Upper lobe of right lung (tissue), 1 donor: ENCODE data around the gene ISLR2. TPM values are rescaled to one million over a fixed set of nuclear protein-coding genes. Genes with fewer than 3 reads are reported as not detected.
A peak's percentile ranks its signal among the peaks of the same experiment; 100 is the strongest.

ENCODE experiments used
- ATAC-seq: fragments of 200-7000 bp; cut with Tn5 transposase; one replicate; pipeline ENCODE4 v1.9.1; 2020; ENCODE audit warnings: mild to moderate bottlenecking, moderate library complexity
- DNase-seq: peaks from one replicate; pipeline ENCODE4 v3.0.0-alpha.2; 2020
- H3K27ac ChIP-seq: fragments of 200-600 bp; one replicate; pipeline ENCODE4 v1.8.0; 2022
- H3K27me3 ChIP-seq: fragments of 200-600 bp; one replicate; pipeline ENCODE4 v1.8.0; 2022; ENCODE audit warnings: mild to moderate bottlenecking
- H3K36me3 ChIP-seq: fragments of 200-600 bp; one replicate; pipeline ENCODE4 v1.8.0; 2022
- H3K4me1 ChIP-seq: fragments of 200-600 bp; one replicate; pipeline ENCODE4 v1.8.0; 2022
- H3K4me3 ChIP-seq: fragments of 200-600 bp; one replicate; pipeline ENCODE4 v1.8.0; 2022; ENCODE audit warnings: mild to moderate bottlenecking
- H3K9me3 ChIP-seq: fragments of 200-600 bp; one replicate; pipeline ENCODE4 v1.8.0; 2022
- intact Hi-C: fragments of 100-400 bp; cut with DNase I; formaldehyde crosslinking; loops from one replicate; pipeline ENCODE4 v1.11.0; 2022
- total RNA-seq: library from RNA; stranded (reverse); fragmentation: NEBNext Ultra II Directional; extraction: Animal tissue kit (Norgen Biotek cat#: 25700); gene quantifications from one replicate; pipeline ENCODE4 v1.2.1, GENCODE V29; 2021
- TF ChIP-seq, protein P1 (sequence below): fragments of 200-600 bp; IDR thresholded peaks from one replicate; pipeline ENCODE4 v1.8.0; 2022; ENCODE audit warnings: antibody characterized with exemption
- donor health status: DM: no; HTN: yes; CAD: no; lungs with severe emphysema.

The ISLR2 gene
- total RNA-seq, 1 donor from 2014 or later, result 4.0 TPM

DNA sequence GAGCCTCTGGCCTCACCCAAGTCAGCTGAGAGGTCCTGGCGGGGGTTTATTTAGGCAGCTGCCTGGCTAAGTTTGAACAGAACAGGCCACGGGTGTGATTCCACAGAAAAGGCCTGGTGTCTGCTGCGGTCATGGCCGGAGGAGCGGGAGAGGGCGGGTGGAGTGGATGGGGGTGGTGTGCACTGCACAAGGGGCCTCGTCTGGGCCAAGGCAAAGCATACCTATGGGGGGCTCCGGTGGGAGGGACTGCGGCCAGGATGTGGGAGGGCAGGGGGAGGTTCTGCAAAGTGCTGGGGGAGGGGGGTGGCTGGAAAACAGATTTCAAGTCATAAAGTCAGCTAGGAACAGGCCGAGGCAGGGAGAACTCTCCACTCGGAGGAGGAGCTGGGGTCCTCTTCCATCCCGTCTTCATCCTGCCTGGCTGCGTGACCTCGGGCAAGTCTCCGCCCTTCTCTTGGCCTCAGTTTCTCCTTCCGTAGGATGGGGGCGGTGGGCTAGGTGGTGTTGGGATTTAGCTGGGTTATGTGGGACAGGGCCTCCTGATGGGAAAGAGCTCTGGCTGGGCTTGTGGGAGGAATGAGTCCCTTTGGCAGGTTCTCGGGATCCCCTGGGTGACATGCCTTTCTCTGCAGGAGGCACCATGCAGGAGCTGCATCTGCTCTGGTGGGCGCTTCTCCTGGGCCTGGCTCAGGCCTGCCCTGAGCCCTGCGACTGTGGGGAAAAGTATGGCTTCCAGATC, 44.0 kb downstream of the ISLR2 start:
- intact Hi-C loops, result no loop called here
- peak overlapping the region; percentile 45 for H3K4me3 ChIP-seq
- no peak for DNase-seq
- H3K27ac ChIP-seq, result peak overlapping the region; percentile 72
- no peaks in the 10 kb centered on the region for H3K27me3 ChIP-seq
- H3K9me3 ChIP-seq, result no peaks in the 10 kb centered on the region
- no peaks in the 10 kb centered on the region for H3K36me3 ChIP-seq
- H3K4me1 ChIP-seq, result peaks cover 19% of the 10 kb centered on the region
- TF ChIP-seq, protein P1, sequence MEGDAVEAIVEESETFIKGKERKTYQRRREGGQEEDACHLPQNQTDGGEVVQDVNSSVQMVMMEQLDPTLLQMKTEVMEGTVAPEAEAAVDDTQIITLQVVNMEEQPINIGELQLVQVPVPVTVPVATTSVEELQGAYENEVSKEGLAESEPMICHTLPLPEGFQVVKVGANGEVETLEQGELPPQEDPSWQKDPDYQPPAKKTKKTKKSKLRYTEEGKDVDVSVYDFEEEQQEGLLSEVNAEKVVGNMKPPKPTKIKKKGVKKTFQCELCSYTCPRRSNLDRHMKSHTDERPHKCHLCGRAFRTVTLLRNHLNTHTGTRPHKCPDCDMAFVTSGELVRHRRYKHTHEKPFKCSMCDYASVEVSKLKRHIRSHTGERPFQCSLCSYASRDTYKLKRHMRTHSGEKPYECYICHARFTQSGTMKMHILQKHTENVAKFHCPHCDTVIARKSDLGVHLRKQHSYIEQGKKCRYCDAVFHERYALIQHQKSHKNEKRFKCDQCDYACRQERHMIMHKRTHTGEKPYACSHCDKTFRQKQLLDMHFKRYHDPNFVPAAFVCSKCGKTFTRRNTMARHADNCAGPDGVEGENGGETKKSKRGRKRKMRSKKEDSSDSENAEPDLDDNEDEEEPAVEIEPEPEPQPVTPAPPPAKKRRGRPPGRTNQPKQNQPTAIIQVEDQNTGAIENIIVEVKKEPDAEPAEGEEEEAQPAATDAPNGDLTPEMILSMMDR, result no peak
- peak; percentile 4 for ATAC-seq

DNA sequence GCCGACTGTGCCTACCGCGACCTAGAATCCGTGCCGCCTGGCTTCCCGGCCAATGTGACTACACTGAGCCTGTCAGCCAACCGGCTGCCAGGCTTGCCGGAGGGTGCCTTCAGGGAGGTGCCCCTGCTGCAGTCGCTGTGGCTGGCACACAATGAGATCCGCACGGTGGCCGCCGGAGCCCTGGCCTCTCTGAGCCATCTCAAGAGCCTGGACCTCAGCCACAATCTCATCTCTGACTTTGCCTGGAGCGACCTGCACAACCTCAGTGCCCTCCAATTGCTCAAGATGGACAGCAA, 44.5 kb downstream of the ISLR2 start:
- ATAC-seq, result no peak
- no peaks in the 10 kb centered on the region for H3K36me3 ChIP-seq
- TF ChIP-seq, protein P1, result no peak

DNA sequence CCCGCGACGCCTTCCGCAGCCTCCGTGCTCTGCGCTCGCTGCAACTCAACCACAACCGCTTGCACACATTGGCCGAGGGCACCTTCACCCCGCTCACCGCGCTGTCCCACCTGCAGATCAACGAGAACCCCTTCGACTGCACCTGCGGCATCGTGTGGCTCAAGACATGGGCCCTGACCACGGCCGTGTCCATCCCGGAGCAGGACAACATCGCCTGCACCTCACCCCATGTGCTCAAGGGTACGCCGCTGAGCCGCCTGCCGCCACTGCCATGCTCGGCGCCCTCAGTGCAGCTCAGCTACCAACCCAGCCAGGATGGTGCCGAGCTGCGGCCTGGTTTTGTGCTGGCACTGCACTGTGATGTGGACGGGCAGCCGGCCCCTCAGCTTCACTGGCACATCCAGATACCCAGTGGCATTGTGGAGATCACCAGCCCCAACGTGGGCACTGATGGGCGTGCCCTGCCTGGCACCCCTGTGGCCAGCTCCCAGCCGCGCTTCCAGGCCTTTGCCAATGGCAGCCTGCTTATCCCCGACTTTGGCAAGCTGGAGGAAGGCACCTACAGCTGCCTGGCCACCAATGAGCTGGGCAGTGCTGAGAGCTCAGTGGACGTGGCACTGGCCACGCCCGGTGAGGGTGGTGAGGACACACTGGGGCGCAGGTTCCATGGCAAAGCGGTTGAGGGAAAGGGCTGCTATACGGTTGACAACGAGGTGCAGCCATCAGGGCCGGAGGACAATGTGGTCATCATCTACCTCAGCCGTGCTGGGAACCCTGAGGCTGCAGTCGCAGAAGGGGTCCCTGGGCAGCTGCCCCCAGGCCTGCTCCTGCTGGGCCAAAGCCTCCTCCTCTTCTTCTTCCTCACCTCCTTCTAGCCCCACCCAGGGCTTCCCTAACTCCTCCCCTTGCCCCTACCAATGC, 45.1 kb downstream of the ISLR2 start:
- Histone ChIP-seq H3K27me3 (no peaks in the 10 kb centered on the region), H3K27ac (no peak overlapping the region), H3K9me3 (no peaks in the 10 kb centered on the region), H3K4me1 (peaks cover 25% of the 10 kb centered on the region), H3K36me3 (no peaks in the 10 kb centered on the region), H3K4me3 (peak overlapping the region; percentile 45)
- DNase-seq, result peak; percentile 58
- no peak for ATAC-seq
- TF ChIP-seq, protein P1, result no peak
- intact Hi-C loops, result no loop called here

More for the DNA sequence above, 44.5 kb downstream of the ISLR2 start:
- Histone ChIP-seq H3K9me3 (no peaks in the 10 kb centered on the region), H3K4me1 (peaks cover 24% of the 10 kb centered on the region), H3K27me3 (no peaks in the 10 kb centered on the region), H3K27ac (no peak overlapping the region), H3K4me3 (peak overlapping the region; percentile 45)
- intact Hi-C loops, result no loop called here
- DNase-seq, result peak; percentile 52

DNA sequence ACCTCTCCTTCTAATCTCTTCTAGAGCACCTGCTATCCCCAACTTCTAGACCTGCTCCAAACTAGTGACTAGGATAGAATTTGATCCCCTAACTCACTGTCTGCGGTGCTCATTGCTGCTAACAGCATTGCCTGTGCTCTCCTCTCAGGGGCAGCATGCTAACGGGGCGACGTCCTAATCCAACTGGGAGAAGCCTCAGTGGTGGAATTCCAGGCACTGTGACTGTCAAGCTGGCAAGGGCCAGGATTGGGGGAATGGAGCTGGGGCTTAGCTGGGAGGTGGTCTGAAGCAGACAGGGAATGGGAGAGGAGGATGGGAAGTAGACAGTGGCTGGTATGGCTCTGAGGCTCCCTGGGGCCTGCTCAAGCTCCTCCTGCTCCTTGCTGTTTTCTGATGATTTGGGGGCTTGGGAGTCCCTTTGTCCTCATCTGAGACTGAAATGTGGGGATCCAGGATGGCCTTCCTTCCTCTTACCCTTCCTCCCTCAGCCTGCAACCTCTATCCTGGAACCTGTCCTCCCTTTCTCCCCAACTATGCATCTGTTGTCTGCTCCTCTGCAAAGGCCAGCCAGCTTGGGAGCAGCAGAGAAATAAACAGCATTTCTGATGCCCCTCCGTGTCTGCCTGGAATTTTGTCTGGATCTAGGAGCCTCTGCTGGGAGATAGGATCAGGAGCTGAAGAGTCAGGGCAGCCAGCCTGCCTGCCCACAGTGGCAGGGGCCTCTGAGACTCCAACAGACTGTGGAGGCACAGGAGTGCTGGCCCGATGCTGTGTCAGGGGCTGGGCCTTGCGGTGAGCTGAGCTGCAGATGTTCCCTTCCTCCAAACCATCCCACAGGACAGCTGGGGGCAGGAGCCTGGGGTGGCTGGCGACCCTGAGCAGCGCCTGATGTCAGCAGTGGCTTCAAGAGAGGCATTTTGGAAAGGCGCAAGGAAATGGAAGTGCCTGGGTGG, 46.2 kb downstream of the ISLR2 start:
- H3K4me1 ChIP-seq, result peaks cover 25% of the 10 kb centered on the region
- intact Hi-C loops, result no loop called here
- peak; percentile 46 for DNase-seq

More for the DNA sequence above, 46.2 kb downstream of the ISLR2 start:
- Histone ChIP-seq H3K27ac (no peak overlapping the region), H3K36me3 (no peaks in the 10 kb centered on the region), H3K27me3 (no peaks in the 10 kb centered on the region), H3K9me3 (no peaks in the 10 kb centered on the region), H3K4me3 (no peak overlapping the region)
- ATAC-seq, result no peak
- TF ChIP-seq, protein P1, result no peak
